Uterus (tissue), 2 donors: ENCODE data around the gene POLE3.

Experiments
- CTCF ChIP-seq, 4 experiments: fragments of 200-600 bp in 2 of 4; fragments of 450-650 bp in 2 of 4; sonication (generic) in 2 of 4; IDR thresholded peaks; one replicate each; pipeline ENCODE4 v1.5.1; 2016 to 2019; ENCODE audit warnings: antibody characterized with exemption in 4 of 4, mild to moderate bottlenecking in 2 of 4, moderate library complexity in 1 of 4
- POLR2A ChIP-seq, 2 donors: fragments of 450-650 bp; IDR thresholded peaks; one replicate each; pipeline ENCODE4 v1.6.1; 2016; ENCODE audit warnings: antibody characterized with exemption in 2 of 2, mild to moderate bottlenecking in 1 of 2, moderate library complexity in 1 of 2

GRCh38 chr9:113369855-113370140 is 40.7 kb downstream of the POLE3 start:
- TF ChIP-seq CTCF (IDR thresholded peaks at IDR 0.05) (no peak), POLR2A (IDR thresholded peaks at IDR 0.05) (no peak)
